Tibial nerve (tissue), 4 donors: ENCODE results near the gene FOXR2. TPM values are rescaled to one million over a fixed set of nuclear protein-coding genes. Genes with fewer than 3 reads are reported as not detected.

Experiments
- DNase-seq, 2 donors: peaks; one replicate each; pipeline ENCODE4 v3.0.0-alpha.2; 2019; ENCODE audit warnings: low spot score in 2 of 2
- H3K27ac ChIP-seq, 4 donors: fragments of 200-600 bp; sonication (generic) in 3 of 4; one replicate each; pipeline ENCODE4 v1.5.1; 2017 to 2019; ENCODE audit warnings: mild to moderate bottlenecking in 1 of 4
- H3K27me3 ChIP-seq, 2 donors: fragments of 200-600 bp; sonication (generic) in 1 of 2; one replicate each; pipeline versions ENCODE4 v1.5.1 to v1.6.0; 2017 to 2019
- H3K36me3 ChIP-seq, 3 donors: fragments of 200-600 bp; sonication (generic); one replicate each; pipeline ENCODE4 v1.5.1; 2018 to 2019
- H3K4me1 ChIP-seq, 4 donors: fragments of 200-600 bp; sonication (generic) in 3 of 4; one replicate each; pipeline ENCODE4 v1.5.1; 2017 to 2019
- H3K4me3 ChIP-seq, 4 donors: fragments of 200-600 bp; sonication (generic) in 3 of 4; one replicate each; pipeline ENCODE4 v1.5.1; 2017 to 2019; ENCODE audit warnings: mild to moderate bottlenecking in 1 of 4, moderate library complexity in 1 of 4
- H3K9me3 ChIP-seq, 4 donors: fragments of 200-600 bp; sonication (generic) in 3 of 4; one replicate each; pipeline ENCODE4 v1.5.1; 2017 to 2019
- EP300 ChIP-seq, 2 donors: sonication (generic); formaldehyde crosslinking; IDR thresholded peaks; one replicate each; pipeline ENCODE4 v1.6.1; 2017; ENCODE audit warnings: antibody characterized with exemption in 2 of 2, mild to moderate bottlenecking in 1 of 2
- POLR2A ChIP-seq, 2 donors: fragments of 450-650 bp; IDR thresholded peaks; one replicate each; pipeline ENCODE4 v1.6.1; 2017; ENCODE audit warnings: antibody characterized with exemption in 2 of 2, mild to moderate bottlenecking in 2 of 2, moderate library complexity in 2 of 2
- WGBS, 2 donors: methylation state at CpG; one replicate each; pipeline ENCODE4 v1.1.5; 2018; 5-methylcytosine and 5-hydroxymethylcytosine counted together
- small RNA-seq: library from RNA; depleted of rRNA; stranded (forward); fragments of <200 nt; gene quantifications from one replicate; pipeline ENCODE3, GENCODE V24; 2016
- total RNA-seq, 4 donors: library from RNA; depleted of rRNA; stranded (reverse); fragments of >200 nt; gene quantifications; one replicate each; pipeline ENCODE4 v1.1.0, GENCODE V29; 2016
- TF ChIP-seq, protein P1 (sequence below), 5 experiments: fragments of 200-600 bp in 3 of 5; fragments of 450-650 bp in 2 of 5; sonication (generic) in 3 of 5; IDR thresholded peaks; one replicate each; pipeline ENCODE4 v1.5.1; 2016 to 2019; ENCODE audit warnings: antibody characterized with exemption in 5 of 5, mild to moderate bottlenecking in 3 of 5, moderate library complexity in 2 of 5

The FOXR2 gene
- total RNA-seq, 4 donors from 2014 or later: not detected

DNA sequence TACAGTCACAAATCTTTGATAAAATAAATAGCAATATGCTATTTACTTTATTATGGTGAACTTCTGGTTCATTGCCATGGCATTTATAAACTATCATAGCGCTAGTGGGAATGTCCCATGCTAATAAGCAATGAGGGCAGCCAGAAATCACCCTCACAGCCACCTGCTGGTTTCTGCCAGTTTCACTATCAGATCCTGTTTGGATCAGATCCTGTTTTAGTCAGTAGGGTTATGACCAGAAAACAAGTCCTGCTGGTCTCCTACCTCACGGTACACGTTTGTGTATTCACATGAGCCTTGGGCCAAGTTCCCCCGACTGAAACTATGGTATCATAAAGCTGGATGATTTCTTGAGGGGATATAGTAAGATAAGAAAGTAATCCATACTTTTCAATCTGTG is 17.7 kb downstream of the FOXR2 start:
- Histone ChIP-seq H3K9me3 (no peaks in the 10 kb centered on the region), H3K4me3 (no peak overlapping the region), H3K27me3 (no peaks in the 10 kb centered on the region), H3K36me3 (no peaks in the 10 kb centered on the region), H3K4me1 (no peaks in the 10 kb centered on the region), H3K27ac (no peak overlapping the region)
- 60 to 67% methylated on average over 4 of the region's 4 CpGs for WGBS, 2 donors
- DNase-seq: no peak
- TF ChIP-seq, protein P1, sequence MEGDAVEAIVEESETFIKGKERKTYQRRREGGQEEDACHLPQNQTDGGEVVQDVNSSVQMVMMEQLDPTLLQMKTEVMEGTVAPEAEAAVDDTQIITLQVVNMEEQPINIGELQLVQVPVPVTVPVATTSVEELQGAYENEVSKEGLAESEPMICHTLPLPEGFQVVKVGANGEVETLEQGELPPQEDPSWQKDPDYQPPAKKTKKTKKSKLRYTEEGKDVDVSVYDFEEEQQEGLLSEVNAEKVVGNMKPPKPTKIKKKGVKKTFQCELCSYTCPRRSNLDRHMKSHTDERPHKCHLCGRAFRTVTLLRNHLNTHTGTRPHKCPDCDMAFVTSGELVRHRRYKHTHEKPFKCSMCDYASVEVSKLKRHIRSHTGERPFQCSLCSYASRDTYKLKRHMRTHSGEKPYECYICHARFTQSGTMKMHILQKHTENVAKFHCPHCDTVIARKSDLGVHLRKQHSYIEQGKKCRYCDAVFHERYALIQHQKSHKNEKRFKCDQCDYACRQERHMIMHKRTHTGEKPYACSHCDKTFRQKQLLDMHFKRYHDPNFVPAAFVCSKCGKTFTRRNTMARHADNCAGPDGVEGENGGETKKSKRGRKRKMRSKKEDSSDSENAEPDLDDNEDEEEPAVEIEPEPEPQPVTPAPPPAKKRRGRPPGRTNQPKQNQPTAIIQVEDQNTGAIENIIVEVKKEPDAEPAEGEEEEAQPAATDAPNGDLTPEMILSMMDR (IDR thresholded peaks at IDR 0.05): no peak
- TF ChIP-seq EP300 (IDR thresholded peaks at IDR 0.05) (no peak), POLR2A (IDR thresholded peaks at IDR 0.05) (no peak)

DNA sequence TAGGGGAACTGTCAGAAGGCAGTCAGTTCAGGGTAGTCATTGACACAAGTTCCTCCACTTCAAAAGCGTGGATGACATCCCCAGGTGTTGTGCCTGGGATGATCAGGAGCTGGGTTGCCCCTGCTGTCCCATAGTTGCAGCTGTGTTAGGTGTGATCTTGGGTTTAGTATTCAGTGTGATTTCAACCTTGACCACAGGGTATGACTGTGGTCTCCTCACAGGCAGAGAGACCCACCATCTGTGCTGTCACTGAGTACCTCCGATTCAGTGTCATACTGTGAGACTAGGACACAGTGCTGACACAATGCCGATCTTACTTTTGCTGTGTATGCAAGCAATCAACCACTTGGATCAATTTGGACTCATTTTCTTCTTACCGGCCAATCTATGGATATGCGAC is 25.2 kb downstream of the FOXR2 start:
- no peaks in the 10 kb centered on the region for H3K4me1 ChIP-seq
- H3K4me3 ChIP-seq: no peak overlapping the region
- DNase-seq: no peak
- WGBS, 2 donors: 87 to 94% methylated on average over 3 to 4 of the region's 5 CpGs
- no peaks in the 10 kb centered on the region for H3K27me3 ChIP-seq
- H3K27ac ChIP-seq: no peak overlapping the region
- TF ChIP-seq POLR2A (IDR thresholded peaks at IDR 0.05) (no peak), EP300 (IDR thresholded peaks at IDR 0.05) (no peak)
- TF ChIP-seq, protein P1 (IDR thresholded peaks at IDR 0.05): no peak
- no peaks in the 10 kb centered on the region for H3K9me3 ChIP-seq
- H3K36me3 ChIP-seq: no peaks in the 10 kb centered on the region

- H3K9me3 ChIP-seq: no peaks in the 10 kb centered on the region
- H3K36me3 ChIP-seq: no peaks in the 10 kb centered on the region
- WGBS, 2 donors: 18 to 44% methylated on average over 2 of the region's 2 CpGs
- DNase-seq: no peak
- no peak overlapping the region for H3K4me3 ChIP-seq
- H3K27me3 ChIP-seq: no peaks in the 10 kb centered on the region
- TF ChIP-seq, protein P1 (IDR thresholded peaks at IDR 0.05): no peak
- TF ChIP-seq POLR2A (IDR thresholded peaks at IDR 0.05) (no peak), EP300 (IDR thresholded peaks at IDR 0.05) (no peak)
- H3K4me1 ChIP-seq: no peaks in the 10 kb centered on the region
- no peak overlapping the region for H3K27ac ChIP-seq
Observed at GRCh38 chrX:55659931-55660330, 36.7 kb downstream of the FOXR2 start.

GRCh38 chrX:55663584-55663983 is 40.4 kb downstream of the FOXR2 start:
- no peak for DNase-seq
- H3K9me3 ChIP-seq: peaks cover 0 to 4% (median 2%) of the 10 kb centered on the region in 4 donors
- 65 to 77% methylated on average over 3 of the region's 3 CpGs for WGBS, 2 donors
- TF ChIP-seq EP300 (IDR thresholded peaks at IDR 0.05): no peak
- no peak for TF ChIP-seq POLR2A (IDR thresholded peaks at IDR 0.05)
- TF ChIP-seq, protein P1 (IDR thresholded peaks at IDR 0.05): no peak
- H3K27me3 ChIP-seq: no peaks in the 10 kb centered on the region
- no peak overlapping the region for H3K27ac ChIP-seq
- H3K36me3 ChIP-seq: no peaks in the 10 kb centered on the region
- H3K4me3 ChIP-seq: no peak overlapping the region
- H3K4me1 ChIP-seq: no peaks in the 10 kb centered on the region

DNA sequence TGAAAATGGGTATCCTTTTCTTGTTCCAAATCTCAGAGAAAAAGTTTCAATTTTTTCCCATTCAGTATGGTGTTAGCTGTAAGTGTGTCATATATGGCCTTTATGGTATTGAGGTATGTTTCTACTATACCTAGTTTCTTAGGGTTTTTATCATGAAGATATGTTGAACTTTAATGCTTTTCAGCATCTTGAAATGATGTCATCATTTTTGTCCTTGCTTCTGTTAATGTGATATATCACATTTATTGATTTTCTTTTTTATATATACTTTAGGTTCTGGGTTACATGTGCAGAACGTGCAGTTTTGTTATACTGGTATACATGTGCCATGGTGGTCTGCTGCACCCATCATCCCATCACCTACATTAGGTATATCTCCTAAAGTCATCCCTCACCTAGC is 44.9 kb downstream of the FOXR2 start:
- Histone ChIP-seq H3K4me1 (no peaks in the 10 kb centered on the region), H3K27me3 (no peaks in the 10 kb centered on the region), H3K4me3 (no peak overlapping the region), H3K36me3 (no peaks in the 10 kb centered on the region), H3K27ac (no peak overlapping the region), H3K9me3 (peaks cover 0 to 6% (median 2%) of the 10 kb centered on the region in 4 donors)
- no peak for TF ChIP-seq POLR2A (IDR thresholded peaks at IDR 0.05)
- TF ChIP-seq, protein P1 (IDR thresholded peaks at IDR 0.05): no peak
- no peak for TF ChIP-seq EP300 (IDR thresholded peaks at IDR 0.05)
- no peak for DNase-seq
- 60 to 86% methylated on average over 1 of the region's 1 CpG for WGBS, 2 donors

Small RNAs within 50 kb of the gene (small RNA-seq; reads per million reads assigned to genes)
- gene RF00019: not detected

Other genes with a start within 250 kb of the FOXR2 start
- gene MAGEH1, start 171.3 kb upstream of the FOXR2 start, total RNA-seq: 10 to 100 TPM; 28.8 to 62.7 (median 42.1) TPM
- gene USP51, start 133.6 kb upstream of the FOXR2 start, total RNA-seq: 10 to 100 TPM in 1 of 4 donors, 1 to 10 TPM in 3; 1.3 to 14.3 (median 3.2) TPM
- 10 to 100 TPM; 24.3 to 54.6 (median 37.1) TPM for gene RRAGB, start 94.3 kb downstream of the FOXR2 start, total RNA-seq